ENCODE results near the gene KCNK10. TPM values are rescaled to one million over a fixed set of nuclear protein-coding genes. Genes with fewer than 3 reads are reported as not detected.

The KCNK10 gene
- total RNA-seq, 6 experiments from 2014 or later, result not detected

- Histone ChIP-seq H3K27ac (no peak overlapping the region), H3K27me3 (no peaks in the 10 kb centered on the region), H3K9me3 (no peaks in the 10 kb centered on the region), H3K4me3 (no peak overlapping the region), H3K4me1 (no peaks in the 10 kb centered on the region), H3K36me3 (no peaks in the 10 kb centered on the region)
- DNase-seq (no peak), ATAC-seq (no peak)
- intact Hi-C loops (cut with DNase I), result no loop called here
- 71% methylated on average over 8 of the region's 10 CpGs for whole genome bisulfite sequencing (ENCODE audit: insufficient coverage, low coverage, low lambda C conversion rate, missing lambda C conversion rate)
- TF ChIP-seq CTCF (IDR thresholded peaks at IDR 0.05) (no peak), POLR2A (IDR thresholded peaks at IDR 0.05) (no peak)
Measured at GRCh38 chr14:88272390-88273269, 50.4 kb downstream of the KCNK10 start.

GRCh38 chr14:88271205-88271604, 51.9 kb downstream of the KCNK10 start:
- ATAC-seq (no peak), DNase-seq (no peak)
- Histone ChIP-seq H3K27ac (no peak overlapping the region), H3K4me3 (no peak overlapping the region), H3K36me3 (no peaks in the 10 kb centered on the region), H3K4me1 (no peaks in the 10 kb centered on the region), H3K27me3 (no peaks in the 10 kb centered on the region), H3K9me3 (no peaks in the 10 kb centered on the region)
- no peak for TF ChIP-seq CTCF (IDR thresholded peaks at IDR 0.05)
- no peak for TF ChIP-seq POLR2A (IDR thresholded peaks at IDR 0.05)
- 83% methylated on average over 2 of the region's 2 CpGs for whole genome bisulfite sequencing (ENCODE audit: insufficient coverage, low coverage, low lambda C conversion rate, missing lambda C conversion rate)
- intact Hi-C loops (cut with DNase I), result no loop called here

GRCh38 chr14:88270776-88271175, 52.3 kb downstream of the KCNK10 start:
- H3K9me3 ChIP-seq, result no peaks in the 10 kb centered on the region
- intact Hi-C loops (cut with DNase I), result no loop called here
- H3K4me1 ChIP-seq, result no peaks in the 10 kb centered on the region
- H3K27me3 ChIP-seq, result no peaks in the 10 kb centered on the region
- DNase-seq (peak; percentile 64 to 82 (median 75)), ATAC-seq (peak; percentile 96 to 98 (median 96))
- no peaks in the 10 kb centered on the region for H3K36me3 ChIP-seq
- 44% methylated on average over 3 of the region's 6 CpGs for WGBS (ENCODE audit: insufficient coverage, low coverage, low lambda C conversion rate, missing lambda C conversion rate)
- no peak overlapping the region for H3K27ac ChIP-seq
- H3K4me3 ChIP-seq, result no peak overlapping the region
- TF ChIP-seq CTCF (IDR thresholded peaks at IDR 0.05), result no peak
- no peak for TF ChIP-seq POLR2A (IDR thresholded peaks at IDR 0.05)

- intact Hi-C loops (cut with DNase I), result no loop called here
- no peak for DNase-seq
- H3K36me3 ChIP-seq, result no peaks in the 10 kb centered on the region
- no peak overlapping the region for H3K4me3 ChIP-seq
- no peaks in the 10 kb centered on the region for H3K4me1 ChIP-seq
- ATAC-seq, result no peak
- whole genome bisulfite sequencing (ENCODE audit: insufficient coverage, low coverage, low lambda C conversion rate, missing lambda C conversion rate), result 63% methylated on average over 2 of the region's 12 CpGs
- no peak overlapping the region for H3K27ac ChIP-seq
- H3K27me3 ChIP-seq, result no peaks in the 10 kb centered on the region
- TF ChIP-seq CTCF (IDR thresholded peaks at IDR 0.05) (no peak), POLR2A (IDR thresholded peaks at IDR 0.05) (no peak)
- H3K9me3 ChIP-seq, result no peaks in the 10 kb centered on the region
Measured at GRCh38 chr14:88269806-88270420, 53.2 kb downstream of the KCNK10 start.
